HG03521 (cell line): ENCODE measurements around the gene ADGRB2.

Experiments
- ATAC-seq: cut with Tn5 transposase; IDR thresholded peaks from one replicate; pipeline ENCODE4 v1.9.1; 2021; ENCODE audit warnings: mild to moderate bottlenecking, moderate library complexity; ENCODE audit not compliant: unreplicated experiment

Gene ADGRB2

DNA sequence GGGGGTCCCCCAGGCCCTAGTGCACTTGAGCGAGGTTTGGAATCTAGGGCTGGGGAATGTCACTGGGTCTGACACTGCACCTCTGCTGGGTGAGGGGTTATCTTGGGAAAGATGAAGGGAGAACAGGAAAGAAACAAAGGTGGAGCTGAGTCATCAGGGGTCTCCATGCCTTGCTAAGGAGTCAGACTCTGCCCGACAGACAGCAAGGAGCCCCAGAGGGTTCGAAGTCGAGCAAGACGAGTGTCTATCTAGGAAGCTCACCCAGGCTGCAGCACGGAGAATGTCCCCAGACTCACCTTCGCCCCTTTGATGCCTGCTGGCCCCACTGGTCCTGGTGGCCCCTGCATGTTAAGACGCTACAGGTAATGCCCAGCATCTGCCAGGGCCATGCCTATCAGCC lies 78.3 kb downstream of the ADGRB2 start:
- no peak for ATAC-seq

DNA sequence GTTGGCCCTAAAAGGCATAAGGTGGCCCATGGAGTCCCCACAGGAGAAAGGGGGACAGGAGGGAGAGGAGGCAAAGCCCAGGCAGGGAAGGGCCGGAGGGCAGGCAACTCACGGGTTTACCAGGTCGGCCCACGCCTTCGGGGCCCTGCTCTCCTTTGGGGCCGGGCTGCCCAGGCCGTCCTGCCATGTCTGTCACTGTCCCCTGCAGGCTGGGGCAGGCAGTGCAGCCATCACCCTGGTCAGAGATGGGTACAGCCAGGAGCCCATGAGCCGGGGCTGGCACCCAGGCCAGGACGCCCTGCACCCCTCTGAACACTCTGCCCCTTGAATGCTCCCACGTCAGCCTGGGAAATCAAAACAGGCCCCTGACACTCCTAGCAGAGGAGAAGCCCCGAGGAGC lies 80.1 kb downstream of the ADGRB2 start:
- no peak for ATAC-seq

DNA sequence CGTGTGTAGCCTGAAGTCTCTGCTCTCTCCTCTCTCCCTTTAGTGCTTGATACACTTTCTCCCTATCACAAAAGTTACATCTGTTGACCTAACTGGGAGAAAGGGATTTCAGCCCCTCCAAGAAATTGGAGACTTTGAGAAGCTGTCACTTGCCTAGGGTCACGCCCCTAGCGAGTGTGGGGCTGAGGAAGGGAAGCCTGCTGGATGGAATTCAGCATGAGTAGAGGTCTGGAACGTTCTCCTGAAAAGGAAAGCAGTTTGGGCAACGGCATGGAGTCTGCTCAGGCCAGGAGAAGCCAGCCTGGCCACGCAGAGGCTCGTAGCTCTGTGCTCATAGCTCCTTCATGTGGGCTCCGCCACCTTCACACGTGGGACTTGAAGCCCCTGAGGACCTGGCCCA lies 82.7 kb downstream of the ADGRB2 start:
- no peak for ATAC-seq

DNA sequence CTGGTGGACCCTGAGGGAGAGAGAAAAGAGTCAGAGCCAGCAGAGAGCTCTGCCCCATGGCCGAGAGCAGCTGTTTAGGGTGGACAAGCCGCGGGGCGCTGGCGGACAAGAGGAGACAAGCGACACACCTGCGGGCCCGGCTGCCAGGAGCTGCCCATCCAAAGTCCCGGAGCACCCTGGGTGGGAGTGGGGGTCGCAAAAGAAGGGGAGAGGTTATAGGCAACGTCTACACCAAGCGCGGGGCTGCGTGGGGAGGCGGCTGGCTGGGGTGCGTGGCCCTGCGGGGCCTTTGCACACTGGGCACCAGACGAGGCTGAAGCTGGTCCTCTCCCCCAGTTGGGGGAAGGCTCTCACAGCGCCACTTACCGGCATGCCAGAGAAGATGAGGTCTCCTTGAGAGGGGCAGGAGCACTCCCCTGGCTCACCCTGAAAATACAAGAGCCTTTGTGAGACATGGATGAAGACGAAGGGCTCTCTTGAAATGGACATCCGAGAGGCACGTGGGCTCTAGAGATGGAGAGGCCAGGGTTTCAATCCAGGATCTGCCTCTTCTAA lies 84.4 kb downstream of the ADGRB2 start:
- no peak for ATAC-seq

DNA sequence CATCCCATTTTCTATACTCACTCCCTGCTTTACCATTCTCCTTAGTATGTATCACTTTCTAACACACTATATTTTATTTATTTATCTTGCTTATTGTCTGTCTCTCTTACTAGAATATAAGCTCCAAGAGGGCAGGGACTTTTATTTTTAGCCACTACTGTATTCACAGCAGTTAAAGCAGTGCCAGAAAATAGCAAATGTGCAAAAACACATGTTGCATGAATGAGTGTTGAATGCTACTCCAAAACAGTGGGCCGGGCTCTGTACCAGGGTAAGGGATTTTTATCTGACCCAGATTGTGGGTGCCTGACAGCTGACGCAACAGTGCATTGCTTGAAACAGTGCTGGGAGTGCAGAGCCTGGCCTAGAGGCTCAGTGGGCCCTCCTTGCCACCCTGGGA lies 85.0 kb downstream of the ADGRB2 start:
- no peak for ATAC-seq

DNA sequence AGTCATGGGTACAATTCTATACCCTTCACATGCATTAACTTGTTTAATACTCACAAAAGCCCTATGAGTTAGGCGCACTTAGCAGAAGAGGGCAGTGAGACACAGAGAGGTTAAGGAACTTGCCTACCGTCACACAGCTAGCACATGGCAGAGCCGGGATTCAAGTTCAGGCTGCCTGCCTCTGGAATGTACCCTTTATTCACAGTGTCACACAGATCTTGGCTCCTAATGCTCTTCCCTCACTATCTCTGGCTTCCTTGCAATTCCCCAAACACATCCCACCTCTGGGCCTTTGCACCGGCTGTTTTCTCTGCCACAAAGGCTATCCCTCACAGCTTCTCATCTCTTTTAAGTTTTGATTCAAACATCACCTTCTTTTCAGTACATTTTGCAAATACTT lies 85.5 kb downstream of the ADGRB2 start:
- ATAC-seq: no peak

DNA sequence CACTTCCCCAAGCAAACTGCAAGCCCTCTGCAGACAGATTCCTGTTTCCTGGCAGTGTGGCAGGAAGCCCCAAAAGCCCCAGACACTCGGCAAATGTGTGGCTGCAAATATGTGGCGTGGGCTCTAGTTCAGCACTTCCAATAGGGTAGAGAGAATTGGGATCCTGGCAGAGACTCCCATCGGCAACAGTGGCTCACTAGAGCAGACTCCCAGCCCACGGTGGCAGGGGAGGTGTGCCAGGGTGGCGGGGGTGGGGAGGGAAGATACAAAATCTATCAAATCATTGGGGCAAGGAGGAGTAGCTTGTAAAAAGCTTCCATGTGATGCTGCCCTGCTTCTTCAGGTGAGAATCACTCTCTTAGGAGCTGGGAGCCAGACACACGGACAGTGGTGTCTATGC lies 86.2 kb downstream of the ADGRB2 start:
- ATAC-seq: no peak

DNA sequence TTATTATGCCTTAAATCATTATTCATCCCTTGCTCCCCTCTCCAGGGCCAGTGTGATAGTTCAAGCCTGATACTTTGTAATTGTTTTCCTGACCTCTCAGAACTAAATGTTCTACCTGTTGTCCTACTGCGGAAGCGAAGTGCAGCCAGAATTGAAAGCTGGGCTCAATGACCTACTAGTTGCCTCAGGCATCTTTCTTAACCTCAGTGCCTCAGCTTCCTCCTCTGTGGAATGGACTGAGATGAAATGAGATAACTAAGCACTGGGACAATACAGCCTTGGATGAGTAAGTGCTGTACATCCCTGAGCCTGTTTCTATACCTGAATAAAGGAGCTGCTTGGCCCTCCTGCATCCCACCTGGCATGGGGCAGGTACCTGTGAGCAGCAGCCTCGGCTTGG lies 86.7 kb downstream of the ADGRB2 start:
- ATAC-seq: no peak
